Head of caudate nucleus (tissue), 42 donors: ENCODE results near the gene FAM241B.

Experiments
- DNase-seq, 42 donors: peaks; one replicate each; pipeline versions ENCODE4 v3.0.0 to v3.0.0-alpha.2; 2020 to 2021; ENCODE audit warnings: mixed read lengths in 7 of 42
- intact Hi-C: fragments of 100-400 bp; cut with DNase I; formaldehyde crosslinking; loops from one replicate; pipeline ENCODE4 v1.15.0; 2022

Gene FAM241B

DNA sequence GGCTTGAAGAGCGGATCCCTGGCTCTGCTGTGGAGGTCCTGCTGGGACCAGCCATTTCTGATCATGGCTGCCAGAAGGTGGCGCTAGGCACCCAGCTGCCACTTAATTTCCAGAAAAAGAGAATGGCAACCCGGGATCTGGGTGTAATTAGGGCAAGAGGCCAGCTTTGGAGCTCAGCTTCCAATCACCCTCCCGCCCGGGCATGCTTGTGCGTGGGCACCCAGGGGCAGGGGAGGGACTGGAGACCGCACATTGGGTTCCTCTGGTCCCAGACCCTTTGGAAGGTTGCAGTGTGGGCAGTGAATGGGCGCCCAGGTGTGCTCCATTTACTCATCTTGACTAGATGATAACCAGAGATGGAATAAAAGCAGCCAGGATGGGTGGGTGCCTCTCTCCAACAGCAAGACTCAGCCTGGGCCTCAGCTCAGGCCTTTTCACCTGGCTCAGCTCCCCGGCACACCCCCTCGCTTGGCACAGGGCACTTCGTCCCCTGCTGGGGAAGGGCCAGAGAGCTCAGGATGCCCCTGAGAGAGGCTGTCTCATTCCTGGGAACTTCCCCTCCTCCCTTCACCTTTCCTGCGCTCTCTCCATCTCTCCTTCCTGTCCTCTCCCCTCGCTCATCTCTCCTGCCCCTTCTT lies 14.7 kb downstream of the FAM241B start:
- intact Hi-C loops = loop anchor here (5.0 to 10.0 kb wide), 4 partner anchors 73 to 273 kb away; partner anchors contain the start of gene TACR2
- peak; percentile 47 to 86 (median 74) for DNase-seq

GRCh38 chr10:69645296-69646184 lies 15.5 kb downstream of the FAM241B start:
- peak; percentile 40 to 95 (median 77) for DNase-seq
- intact Hi-C loops = loop anchor here (10.0 kb wide), 1 partner anchor 231 kb away; the partner anchor contains the start of gene TACR2

DNA sequence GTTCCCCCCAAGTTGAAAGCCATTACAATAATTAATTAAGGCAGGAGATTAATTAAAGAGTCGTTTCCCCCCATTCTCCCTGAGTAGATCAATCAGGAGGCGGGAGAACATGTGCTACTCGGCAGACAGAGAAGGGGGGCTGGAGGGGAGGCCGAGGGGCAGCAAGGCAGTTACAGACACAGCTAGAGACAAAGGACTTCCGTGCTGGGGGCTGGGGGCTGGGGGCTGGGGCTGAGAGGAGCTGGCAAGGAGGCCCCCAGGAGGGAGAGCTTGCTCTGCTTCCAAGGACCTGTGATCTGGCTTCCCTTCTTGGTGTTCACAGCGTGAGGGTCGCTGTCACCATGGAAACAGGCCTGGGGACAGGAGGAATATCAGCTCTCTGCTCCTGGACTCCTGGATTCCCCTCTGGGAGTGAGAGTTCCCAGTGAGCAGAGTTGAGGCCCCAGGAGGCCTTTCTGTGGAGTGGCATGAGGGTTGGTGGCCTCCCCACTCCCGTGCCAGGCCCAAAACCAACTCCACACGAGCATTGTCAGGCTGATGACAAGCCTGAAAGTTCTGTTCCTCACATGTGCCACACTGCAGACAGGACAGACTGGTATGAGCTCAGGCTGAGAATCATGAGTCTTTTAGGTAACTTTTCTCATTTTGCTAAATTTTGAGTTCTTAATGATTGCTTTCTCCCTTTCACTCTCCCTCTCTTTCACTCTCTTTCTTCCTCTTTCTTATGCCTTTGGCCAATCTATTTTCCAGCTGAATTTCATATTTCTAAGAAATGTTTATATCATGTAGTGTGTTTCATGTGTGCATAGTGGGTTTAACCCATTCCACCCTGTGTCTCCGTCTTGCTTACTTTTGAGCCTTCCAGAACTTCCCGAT lies 16.4 kb downstream of the FAM241B start:
- intact Hi-C loops = loop anchor here (10.0 kb wide), 1 partner anchor 232 kb away; the partner anchor contains the start of gene TACR2
- DNase-seq = peak in 7 of 42 donors; percentile 8 to 39 (median 26)

DNA sequence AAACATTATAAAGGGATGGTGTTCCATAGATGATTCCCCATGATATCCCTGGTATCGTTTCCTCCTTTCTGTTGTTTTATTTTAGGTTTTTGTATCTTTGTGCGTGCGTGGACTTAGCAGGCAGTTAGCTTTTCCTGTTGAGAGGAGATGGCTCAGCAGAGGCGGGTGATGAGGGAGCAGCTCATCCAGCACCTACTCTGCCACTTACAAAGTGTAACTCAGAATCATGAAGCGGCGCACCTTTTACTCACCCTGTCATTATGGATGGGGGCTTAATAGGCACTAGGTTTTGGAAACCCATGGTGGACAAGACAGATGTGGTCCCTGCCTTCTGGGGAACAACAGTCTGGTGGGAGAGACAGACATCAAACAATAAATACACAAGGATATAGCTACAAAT lies 17.1 kb downstream of the FAM241B start:
- DNase-seq = peak in 30 of 42 donors; percentile 18 to 82 (median 50)
- intact Hi-C loops = loop anchor here (10.0 kb wide), 1 partner anchor 232 kb away; the partner anchor contains the start of gene TACR2

DNA sequence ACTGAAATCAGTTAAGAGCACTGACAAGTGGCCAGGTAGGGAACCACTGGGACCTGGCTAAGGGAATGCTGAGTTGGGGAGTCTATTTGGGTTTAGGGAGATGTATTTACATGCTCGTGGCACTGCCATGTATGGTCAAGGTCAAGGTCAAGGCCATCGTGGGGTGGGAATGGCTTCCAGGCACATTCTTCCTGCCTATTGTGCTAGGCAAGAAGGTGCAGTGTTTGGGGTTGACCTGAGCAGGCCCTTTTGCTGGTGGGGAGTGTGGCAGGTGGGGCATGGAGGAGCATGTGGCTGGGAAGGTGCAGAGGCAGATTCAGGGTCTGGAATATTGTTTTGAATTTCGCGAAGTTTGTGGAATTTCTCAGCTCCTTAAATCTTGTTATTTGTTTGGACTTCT lies 17.8 kb downstream of the FAM241B start:
- DNase-seq = peak in 2 of 42 donors; percentile 7 to 22
- intact Hi-C loops = loop anchor here (10.0 kb wide), 1 partner anchor 233 kb away; the partner anchor contains the start of gene TACR2

DNA sequence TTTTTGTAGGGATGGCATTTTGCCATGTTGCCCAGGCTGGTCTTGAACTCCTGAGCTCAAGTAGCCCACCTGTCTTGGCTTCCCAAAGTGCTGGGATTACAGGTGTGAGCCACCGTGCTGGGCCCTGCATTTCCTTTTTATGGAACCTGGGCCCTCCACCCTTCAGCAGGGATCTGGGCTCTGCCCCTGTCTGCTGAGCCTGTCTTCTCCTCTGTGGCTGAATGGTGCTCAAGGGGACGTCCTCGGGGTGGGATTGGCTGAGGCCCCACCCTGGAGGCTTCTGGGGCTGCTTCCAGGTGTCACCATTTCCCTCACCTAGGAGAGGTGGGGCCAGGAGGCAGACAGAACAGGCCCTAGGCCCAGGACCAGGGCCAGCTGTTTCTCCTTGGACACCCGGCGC lies 18.4 kb downstream of the FAM241B start:
- peak in 3 of 42 donors; percentile 1 to 7 (median 6) for DNase-seq
- intact Hi-C loops = loop anchor here (10.0 kb wide), 1 partner anchor 234 kb away; the partner anchor contains the start of gene TACR2

DNA sequence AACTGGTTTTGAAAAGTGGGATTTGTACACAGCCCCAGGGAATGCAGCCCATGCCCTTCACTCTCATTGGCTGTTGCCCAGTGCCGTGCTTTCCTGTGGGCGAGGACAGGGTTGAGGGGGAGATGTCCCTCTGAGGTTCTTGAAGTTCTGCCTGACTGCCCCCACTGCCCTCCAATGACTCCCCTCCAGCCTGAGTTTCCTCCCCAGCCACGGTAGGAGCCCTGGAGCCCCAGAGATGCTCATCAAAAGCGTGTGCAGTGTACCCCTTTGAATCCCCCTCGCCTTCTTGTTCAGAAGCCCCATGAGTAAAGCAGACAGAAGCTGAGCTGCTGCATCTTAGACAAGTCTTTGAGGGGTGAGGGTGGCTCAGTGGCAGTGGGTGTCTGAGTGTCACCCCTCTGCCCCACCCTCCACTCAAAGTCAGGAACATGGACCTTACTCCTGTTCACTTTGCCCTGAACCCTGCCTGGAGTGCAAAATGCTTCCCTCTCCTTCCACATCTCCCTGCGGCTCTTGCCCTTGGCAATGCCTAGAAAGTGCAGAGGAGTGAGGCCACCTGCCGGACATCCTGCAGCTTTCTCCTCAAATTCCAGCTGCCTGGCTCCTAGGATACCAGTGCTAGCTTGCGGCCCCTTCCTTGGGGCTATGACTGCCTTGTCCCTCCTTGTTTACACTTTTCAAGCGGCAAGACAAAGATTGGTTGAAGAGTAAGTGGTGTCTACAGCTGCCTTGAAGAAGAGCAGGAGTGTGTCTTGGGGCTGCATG lies 19.9 kb downstream of the FAM241B start:
- intact Hi-C loops = loop anchor here (10.0 kb wide), 1 partner anchor 235 kb away; the partner anchor contains the start of gene TACR2

GRCh38 chr10:69650589-69651261 lies 20.7 kb downstream of the FAM241B start:
- no peak for DNase-seq
- intact Hi-C loops = no loop called here

More for the DNA sequence above, 19.9 kb downstream of the FAM241B start:
- no peak for DNase-seq

- no peak for DNase-seq
- intact Hi-C loops = no loop called here
Measured at GRCh38 chr10:69651362-69651761, 21.3 kb downstream of the FAM241B start.

GRCh38 chr10:69652111-69652856 lies 22.2 kb downstream of the FAM241B start:
- no peak for DNase-seq
- intact Hi-C loops = no loop called here

DNA sequence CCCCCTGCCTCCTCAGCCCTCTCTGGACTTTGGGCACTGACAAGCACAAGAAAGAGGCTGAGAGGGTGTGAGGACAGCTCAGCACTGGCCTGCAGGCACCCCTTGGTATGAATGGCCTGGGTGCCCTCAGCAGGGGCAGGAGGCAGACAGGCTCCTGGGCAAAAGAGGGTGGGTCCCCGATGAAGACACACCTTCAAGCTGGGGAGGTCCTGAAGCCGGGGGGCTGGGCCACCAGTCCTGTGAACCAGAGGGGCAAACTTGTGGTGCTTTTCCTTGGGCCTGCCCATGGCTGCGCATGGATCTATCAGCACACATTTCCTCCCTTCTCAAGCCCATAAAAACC lies 22.8 kb downstream of the FAM241B start:
- no peak for DNase-seq
- intact Hi-C loops = no loop called here

- no peak for DNase-seq
- intact Hi-C loops = no loop called here
Measured at GRCh38 chr10:69653561-69653960, 23.5 kb downstream of the FAM241B start.

GRCh38 chr10:69655124-69655867 lies 25.2 kb downstream of the FAM241B start:
- intact Hi-C loops = no loop called here
- DNase-seq = no peak

DNA sequence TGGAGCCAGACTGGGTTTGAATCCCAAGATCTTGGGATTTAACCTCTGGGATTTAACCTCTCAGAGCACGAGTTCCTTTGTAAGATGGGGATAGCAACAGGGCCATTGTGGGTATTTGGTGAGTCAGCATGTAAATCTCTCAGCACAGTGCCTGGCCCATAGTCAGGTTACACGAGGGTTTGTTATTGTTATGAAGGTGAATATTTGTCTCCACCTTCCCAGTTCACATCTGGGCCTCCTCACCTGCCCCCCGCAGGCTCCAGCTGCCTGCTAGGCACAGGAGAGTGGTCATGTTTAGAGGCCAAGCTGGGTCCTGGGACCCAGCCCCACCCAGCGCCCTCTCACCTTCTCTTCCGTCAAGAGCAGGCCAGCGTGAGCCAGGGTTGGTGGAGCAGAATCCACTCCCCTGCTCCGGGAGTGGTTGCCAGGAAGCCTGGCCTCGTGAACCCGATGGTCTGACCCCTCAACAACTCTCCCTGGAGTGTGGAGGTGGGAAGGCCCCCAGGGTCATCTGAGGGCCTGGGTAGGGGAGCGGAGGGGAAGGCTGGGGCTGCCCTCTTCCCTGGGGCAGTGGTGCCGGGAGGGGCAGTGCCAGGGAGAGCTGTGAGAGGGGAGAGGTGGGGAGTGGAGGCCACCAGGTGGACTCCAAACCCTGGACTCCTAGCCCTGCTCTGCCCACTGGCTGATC lies 26.0 kb downstream of the FAM241B start:
- intact Hi-C loops = no loop called here
- no peak for DNase-seq

DNA sequence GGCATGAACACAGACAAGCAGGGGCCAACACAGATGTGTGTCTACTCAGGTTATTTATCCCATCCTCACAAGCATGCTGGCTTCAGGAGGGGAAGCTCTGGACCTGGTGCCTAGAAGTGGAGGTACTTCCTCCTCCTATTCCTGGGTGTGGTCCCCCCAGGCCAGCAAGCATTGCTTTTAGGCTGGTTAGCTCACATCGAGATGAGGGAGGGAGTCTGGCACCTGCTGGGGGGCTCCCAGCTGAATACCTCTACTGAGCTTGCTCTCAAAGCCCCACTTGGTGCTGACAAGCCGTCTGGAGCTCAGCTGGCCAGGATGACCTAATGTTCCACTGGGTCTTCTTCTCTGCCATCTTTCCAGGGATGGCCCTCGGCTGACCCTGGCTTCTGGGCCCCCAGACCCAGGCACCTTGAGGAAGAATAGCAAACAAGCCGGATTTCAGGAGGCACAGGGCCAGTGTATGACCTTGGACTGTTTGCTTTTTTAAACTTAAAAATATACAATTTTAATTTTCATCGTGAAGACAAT lies 26.8 kb downstream of the FAM241B start:
- intact Hi-C loops = no loop called here
- no peak for DNase-seq
